DLD1 (cell line): ENCODE measurements around the gene WNT3A.

ENCODE experiments used
- in situ Hi-C: cut with HindIII; loops from 2 replicates; pipeline ENCODE4 v1.10.0; 2017; ENCODE audit warnings: low sequenced_read_pairs

Gene WNT3A

GRCh38 chr1:228097333-228098081 lies 90.7 kb downstream of the WNT3A start:
- in situ Hi-C loops, result no loop called here

GRCh38 chr1:228098323-228098931 lies 91.6 kb downstream of the WNT3A start:
- in situ Hi-C loops, result no loop called here

GRCh38 chr1:228099331-228099732 lies 92.5 kb downstream of the WNT3A start:
- in situ Hi-C loops, result no loop called here

- in situ Hi-C loops, result no loop called here
Measured at GRCh38 chr1:228100822-228101613, 94.2 kb downstream of the WNT3A start.

- in situ Hi-C loops, result no loop called here
Measured at GRCh38 chr1:228101614-228101993, 94.8 kb downstream of the WNT3A start.

- in situ Hi-C loops, result no loop called here
Measured at GRCh38 chr1:228101994-228102790, 95.4 kb downstream of the WNT3A start.

GRCh38 chr1:228102791-228103620 lies 96.2 kb downstream of the WNT3A start, which contains the start of gene C1orf35:
Gene C1orf35 (minus strand): TSS chr1:228103325. CDS start chr1:228103227, 98 bp downstream.
- in situ Hi-C loops, result no loop called here

- in situ Hi-C loops, result no loop called here
Measured at GRCh38 chr1:228104526-228105269, 97.9 kb downstream of the WNT3A start.

- in situ Hi-C loops, result no loop called here
Measured at GRCh38 chr1:228105270-228105995, 98.6 kb downstream of the WNT3A start.

GRCh38 chr1:228105996-228106799 lies 99.4 kb downstream of the WNT3A start:
- in situ Hi-C loops, result no loop called here

- in situ Hi-C loops, result no loop called here
Measured at GRCh38 chr1:228106800-228107054, 99.9 kb downstream of the WNT3A start.

GRCh38 chr1:228107636-228108035 lies 100.8 kb downstream of the WNT3A start:
- in situ Hi-C loops, result no loop called here

GRCh38 chr1:228108055-228108690 lies 101.4 kb downstream of the WNT3A start:
- in situ Hi-C loops, result no loop called here

- in situ Hi-C loops, result no loop called here
Measured at GRCh38 chr1:228108742-228109072, 101.9 kb downstream of the WNT3A start.

GRCh38 chr1:228109073-228109961 lies 102.5 kb downstream of the WNT3A start, which contains the start of gene MRPL55:
Gene MRPL55 (minus strand): TSS chr1:228109299. CDS start chr1:228108260, 1,039 bp downstream.
- in situ Hi-C loops, result no loop called here

- in situ Hi-C loops, result no loop called here
Measured at GRCh38 chr1:228109962-228110488, 103.2 kb downstream of the WNT3A start.
